Upper lobe of left lung (tissue), 6 donors: Measurements from ENCODE around the gene CFAP97D2. TPM values are rescaled to one million over a fixed set of nuclear protein-coding genes. Genes with fewer than 3 reads are reported as not detected.
A peak's percentile ranks its signal among the peaks of the same experiment; 100 is the strongest.

Experiments used
- ATAC-seq, 2 donors: fragments of 200-7000 bp; cut with Tn5 transposase; one replicate each; pipeline ENCODE4 v1.9.1; 2022; ENCODE audit warnings: mild to moderate bottlenecking in 2 of 2, moderate library complexity in 2 of 2; ENCODE audit not compliant: low FRiP score in 2 of 2
- DNase-seq, 2 donors: peaks; one replicate each; pipeline ENCODE4 v3.0.0-alpha.2; 2019 to 2020
- H3K27ac ChIP-seq, 4 donors: fragments of 200-600 bp; sonication (generic); one replicate each; pipeline ENCODE4 v1.5.1; 2016 to 2019
- H3K27me3 ChIP-seq, 4 donors: fragments of 200-600 bp; sonication (generic); one replicate each; pipeline ENCODE4 v1.5.1; 2017 to 2019
- H3K36me3 ChIP-seq, 4 donors: fragments of 200-600 bp; sonication (generic); one replicate each; pipeline ENCODE4 v1.5.1; 2016 to 2019
- H3K4me1 ChIP-seq, 4 donors: fragments of 200-600 bp; sonication (generic); one replicate each; pipeline ENCODE4 v1.5.1; 2018 to 2019
- H3K4me3 ChIP-seq, 4 donors: fragments of 200-600 bp; sonication (generic); one replicate each; pipeline ENCODE4 v1.5.1; 2017 to 2019; ENCODE audit warnings: mild to moderate bottlenecking in 2 of 4, moderate library complexity in 1 of 4
- H3K9me3 ChIP-seq, 4 donors: fragments of 200-600 bp; sonication (generic); one replicate each; pipeline ENCODE4 v1.5.1; 2018 to 2019
- EP300 ChIP-seq, 4 donors: sonication (generic); formaldehyde crosslinking; IDR thresholded peaks; one replicate each; pipeline ENCODE4 v1.5.1; 2017; ENCODE audit warnings: antibody characterized with exemption in 4 of 4, control low read depth in 2 of 4
- POLR2A ChIP-seq, 4 donors: fragments of 450-650 bp; IDR thresholded peaks; one replicate each; pipeline ENCODE4 v1.5.1; 2016 to 2017; ENCODE audit warnings: antibody characterized with exemption in 4 of 4, mild to moderate bottlenecking in 2 of 4
- POLR2AphosphoS5 ChIP-seq, 2 donors: sonication (generic); formaldehyde crosslinking; IDR thresholded peaks; one replicate each; pipeline ENCODE4 v1.5.1; 2017; ENCODE audit warnings: antibody characterized with exemption in 2 of 2
- WGBS, 2 donors: methylation state at CpG; one replicate each; pipeline ENCODE4 v1.1.5; 2017 to 2018; 5-methylcytosine and 5-hydroxymethylcytosine counted together
- total RNA-seq, 6 donors: library from RNA; depleted of rRNA in 4 of 6; stranded (reverse); fragments of >200 nt in 4 of 6; gene quantifications; one replicate each; pipeline versions ENCODE4 v1.1.0 to v1.2.1, GENCODE V29; 2016 to 2021
- TF ChIP-seq, protein P1 (sequence below), 6 experiments: fragments of 450-650 bp in 4 of 6; fragments of 200-600 bp in 2 of 6; sonication (generic) in 2 of 6; IDR thresholded peaks; one replicate each; pipeline ENCODE4 v1.5.1; 2016 to 2019; ENCODE audit warnings: antibody characterized with exemption in 6 of 6
- donor health status: DM: no; HTN: no; CAD: no; lungs with moderate emphysema.
- donor health status: DM: no; HTN: yes; CAD: no; lungs with severe emphysema.

CFAP97D2 gene
- total RNA-seq, 6 donors from 2014 or later: 0.67 to 3.6 (median 0.76) TPM; not detected in 3

DNA sequence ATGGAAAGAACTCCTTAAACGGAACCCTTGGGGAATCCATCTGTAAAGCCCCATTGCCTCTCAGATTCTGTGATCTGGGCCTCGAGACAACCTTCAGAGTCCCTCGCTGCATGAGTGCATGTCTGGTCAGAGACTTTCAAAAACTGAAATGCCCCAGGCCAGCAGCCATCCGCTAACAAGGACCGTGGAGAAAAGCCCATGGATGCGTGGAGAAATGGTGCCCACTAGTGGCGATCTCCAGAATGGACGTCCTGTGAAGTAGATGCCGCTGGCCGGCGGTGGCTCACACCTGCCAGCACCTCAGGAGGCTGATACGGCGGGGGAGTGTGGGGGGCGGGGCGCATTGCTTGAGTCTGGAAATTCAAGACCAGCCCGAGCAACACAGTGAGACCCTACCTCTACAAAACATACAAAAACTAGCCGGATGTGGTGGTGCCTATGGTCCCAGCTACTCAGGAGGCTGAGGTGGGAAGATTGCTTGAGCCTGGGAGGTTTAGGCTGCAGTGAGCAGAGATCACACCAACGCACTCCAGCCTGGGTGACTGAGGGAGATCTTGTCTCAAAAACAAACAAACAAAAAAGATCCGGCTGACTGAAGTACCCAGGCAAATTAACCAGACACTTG is 47.8 kb downstream of the CFAP97D2 start:
- peaks cover 0 to 8% (median 5%) of the 10 kb centered on the region in 4 donors for H3K4me1 ChIP-seq
- peak; percentile 85 to 88 for DNase-seq
- no peaks in the 10 kb centered on the region for H3K9me3 ChIP-seq
- WGBS, 2 donors: 6 to 8% methylated on average over 11 to 19 of the region's 19 CpGs
- TF ChIP-seq POLR2AphosphoS5 (IDR thresholded peaks at IDR 0.05) (no peak), POLR2A (IDR thresholded peaks at IDR 0.05) (no peak)
- TF ChIP-seq, protein P1, sequence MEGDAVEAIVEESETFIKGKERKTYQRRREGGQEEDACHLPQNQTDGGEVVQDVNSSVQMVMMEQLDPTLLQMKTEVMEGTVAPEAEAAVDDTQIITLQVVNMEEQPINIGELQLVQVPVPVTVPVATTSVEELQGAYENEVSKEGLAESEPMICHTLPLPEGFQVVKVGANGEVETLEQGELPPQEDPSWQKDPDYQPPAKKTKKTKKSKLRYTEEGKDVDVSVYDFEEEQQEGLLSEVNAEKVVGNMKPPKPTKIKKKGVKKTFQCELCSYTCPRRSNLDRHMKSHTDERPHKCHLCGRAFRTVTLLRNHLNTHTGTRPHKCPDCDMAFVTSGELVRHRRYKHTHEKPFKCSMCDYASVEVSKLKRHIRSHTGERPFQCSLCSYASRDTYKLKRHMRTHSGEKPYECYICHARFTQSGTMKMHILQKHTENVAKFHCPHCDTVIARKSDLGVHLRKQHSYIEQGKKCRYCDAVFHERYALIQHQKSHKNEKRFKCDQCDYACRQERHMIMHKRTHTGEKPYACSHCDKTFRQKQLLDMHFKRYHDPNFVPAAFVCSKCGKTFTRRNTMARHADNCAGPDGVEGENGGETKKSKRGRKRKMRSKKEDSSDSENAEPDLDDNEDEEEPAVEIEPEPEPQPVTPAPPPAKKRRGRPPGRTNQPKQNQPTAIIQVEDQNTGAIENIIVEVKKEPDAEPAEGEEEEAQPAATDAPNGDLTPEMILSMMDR (IDR thresholded peaks at IDR 0.05): peak; percentile 92 to 97 (median 95)
- ATAC-seq: peak; percentile 91 to 93
- no peak overlapping the region for H3K4me3 ChIP-seq
- H3K36me3 ChIP-seq: no peaks in the 10 kb centered on the region
- peaks cover 0 to 3% (median 0%) of the 10 kb centered on the region in 4 donors for H3K27me3 ChIP-seq
- H3K27ac ChIP-seq: no peak overlapping the region

GRCh38 chr13:114227528-114227927 is 48.5 kb downstream of the CFAP97D2 start:
- ATAC-seq (peak in 1 of 2 donors; percentile 45), DNase-seq (no peak)
- H3K27me3 ChIP-seq: peaks cover 0 to 3% (median 0%) of the 10 kb centered on the region in 4 donors
- H3K36me3 ChIP-seq: no peaks in the 10 kb centered on the region
- no peak overlapping the region for H3K27ac ChIP-seq
- 81 to 89% methylated on average over 2 of the region's 2 CpGs for WGBS, 2 donors
- H3K9me3 ChIP-seq: no peaks in the 10 kb centered on the region
- peaks cover 0 to 8% (median 5%) of the 10 kb centered on the region in 4 donors for H3K4me1 ChIP-seq
- no peak for TF ChIP-seq POLR2A (IDR thresholded peaks at IDR 0.05)
- no peak for TF ChIP-seq POLR2AphosphoS5 (IDR thresholded peaks at IDR 0.05)
- H3K4me3 ChIP-seq: no peak overlapping the region

DNA sequence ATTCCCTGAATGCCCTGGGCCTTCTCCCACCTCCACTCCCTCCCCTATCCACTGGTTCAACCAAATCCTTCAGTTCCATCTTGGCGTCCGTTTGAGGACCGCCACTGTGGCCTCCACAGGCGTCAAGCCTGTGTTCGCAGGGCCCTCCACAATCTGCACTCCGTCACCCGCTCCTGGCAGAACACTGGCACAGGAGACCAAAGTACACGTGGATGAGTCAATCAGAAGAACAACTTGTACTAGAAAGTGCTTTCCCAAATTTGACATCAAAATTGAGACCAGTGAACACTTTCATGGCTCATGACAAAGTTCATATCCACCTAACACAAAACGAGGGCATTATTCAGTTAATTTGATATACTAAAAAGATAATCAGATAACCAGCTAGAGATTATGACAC is 49.1 kb downstream of the CFAP97D2 start:
- Histone ChIP-seq H3K36me3 (no peaks in the 10 kb centered on the region), H3K4me1 (peaks cover 0 to 8% (median 5%) of the 10 kb centered on the region in 4 donors), H3K4me3 (no peak overlapping the region), H3K27me3 (peaks cover 0 to 3% (median 0%) of the 10 kb centered on the region in 4 donors), H3K9me3 (no peaks in the 10 kb centered on the region), H3K27ac (no peak overlapping the region)
- ATAC-seq (no peak), DNase-seq (no peak)
- WGBS, 2 donors: 79 to 84% methylated on average over 9 of the region's 9 CpGs
- TF ChIP-seq, protein P1 (IDR thresholded peaks at IDR 0.05): no peak
- TF ChIP-seq EP300 (IDR thresholded peaks at IDR 0.05) (no peak), POLR2A (IDR thresholded peaks at IDR 0.05) (no peak), POLR2AphosphoS5 (IDR thresholded peaks at IDR 0.05) (no peak)

- Histone ChIP-seq H3K4me1 (peaks cover 3 to 10% (median 6%) of the 10 kb centered on the region in 4 donors), H3K4me3 (no peak overlapping the region), H3K27me3 (peaks cover 0 to 3% (median 0%) of the 10 kb centered on the region in 4 donors), H3K36me3 (no peaks in the 10 kb centered on the region), H3K27ac (no peak overlapping the region), H3K9me3 (no peaks in the 10 kb centered on the region)
- 34 to 38% methylated on average over 4 of the region's 4 CpGs for WGBS, 2 donors
- ATAC-seq (no peak), DNase-seq (no peak)
- TF ChIP-seq POLR2AphosphoS5 (IDR thresholded peaks at IDR 0.05): no peak
- TF ChIP-seq, protein P1 (IDR thresholded peaks at IDR 0.05): no peak
- TF ChIP-seq EP300 (IDR thresholded peaks at IDR 0.05): no peak
- TF ChIP-seq POLR2A (IDR thresholded peaks at IDR 0.05): no peak
Measured at GRCh38 chr13:114229506-114229905, 50.4 kb downstream of the CFAP97D2 start.

DNA sequence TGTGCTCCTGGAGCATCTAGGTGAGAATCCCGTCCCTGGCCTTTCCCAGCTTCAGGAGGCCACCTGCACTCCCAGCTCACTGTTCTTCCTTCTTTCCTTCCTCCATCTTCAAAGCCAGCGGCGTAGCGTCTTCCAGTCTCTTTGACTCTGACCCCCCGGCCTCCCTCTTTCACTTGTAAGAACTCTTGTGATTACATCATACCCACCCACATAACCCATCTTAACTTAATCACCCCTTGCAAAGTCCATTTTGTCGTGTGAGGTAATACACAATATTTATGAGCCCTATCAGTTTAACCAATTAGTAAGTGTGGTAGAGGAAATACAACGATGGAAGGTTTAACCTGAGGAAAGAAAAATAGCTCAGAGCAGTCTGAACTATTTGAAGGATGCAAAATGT is 51.1 kb downstream of the CFAP97D2 start:
- peaks cover 0 to 3% (median 0%) of the 10 kb centered on the region in 4 donors for H3K27me3 ChIP-seq
- no peaks in the 10 kb centered on the region for H3K9me3 ChIP-seq
- DNase-seq (no peak), ATAC-seq (no peak)
- H3K4me1 ChIP-seq: peaks cover 3 to 13% (median 6%) of the 10 kb centered on the region in 4 donors
- no peak overlapping the region for H3K27ac ChIP-seq
- H3K4me3 ChIP-seq: no peak overlapping the region
- no peak for TF ChIP-seq POLR2A (IDR thresholded peaks at IDR 0.05)
- no peak for TF ChIP-seq EP300 (IDR thresholded peaks at IDR 0.05)
- no peak for TF ChIP-seq POLR2AphosphoS5 (IDR thresholded peaks at IDR 0.05)
- TF ChIP-seq, protein P1 (IDR thresholded peaks at IDR 0.05): no peak
- 24 to 40% methylated on average over 7 of the region's 7 CpGs for WGBS, 2 donors
- no peaks in the 10 kb centered on the region for H3K36me3 ChIP-seq
